Osteocyte (in vitro differentiated cells): ENCODE results near the gene SETD6. TPM values are rescaled to one million over a fixed set of nuclear protein-coding genes. Genes with fewer than 3 reads are reported as not detected.

ENCODE experiments used
- DNase-seq: peaks from one replicate; pipeline ENCODE4 v3.0.0; 2021; ENCODE audit warnings: mixed read lengths; ENCODE audit not compliant: unreplicated experiment; ENCODE audit errors: extremely low spot score
- H3K27ac Mint-ChIP-seq: one replicate; pipeline ENCODE4 v1.8.0; 2021; ENCODE audit warnings: mild to moderate bottlenecking, mixed read lengths; ENCODE audit not compliant: unreplicated experiment
- H3K27me3 Mint-ChIP-seq: one replicate; pipeline ENCODE4 v1.8.0; 2021; ENCODE audit warnings: mixed read lengths; ENCODE audit not compliant: unreplicated experiment
- H3K36me3 Mint-ChIP-seq: one replicate; pipeline ENCODE4 v1.8.0; 2021; ENCODE audit warnings: mixed read lengths; ENCODE audit not compliant: unreplicated experiment
- H3K4me1 Mint-ChIP-seq: one replicate; pipeline ENCODE4 v1.8.0; 2021; ENCODE audit warnings: mixed read lengths; ENCODE audit not compliant: unreplicated experiment
- H3K4me3 Mint-ChIP-seq: one replicate; pipeline ENCODE4 v1.8.0; 2021; ENCODE audit warnings: mild to moderate bottlenecking, moderate library complexity, mixed read lengths; ENCODE audit not compliant: unreplicated experiment
- H3K9me3 Mint-ChIP-seq: one replicate; pipeline ENCODE4 v1.8.0; 2021; ENCODE audit warnings: mixed read lengths; ENCODE audit not compliant: unreplicated experiment
- CTCF ChIP-seq: fragments of 200-600 bp; sonication (generic); IDR thresholded peaks from 2 replicates; pipeline ENCODE4 v1.5.0; 2021; ENCODE audit warnings: antibody characterized with exemption, mild to moderate bottlenecking, moderate library complexity
- total RNA-seq: library from RNA; stranded (reverse); gene quantifications from 2 replicates; pipeline ENCODE4 v1.2.1, GENCODE V29; 2021

SETD6 gene
- total RNA-seq, 1 donor from 2014 or later = 19.9 TPM

- H3K9me3 Mint-ChIP-seq = no peaks in the 10 kb centered on the region
- peaks cover 68% of the 10 kb centered on the region for H3K36me3 Mint-ChIP-seq
- no peaks in the 10 kb centered on the region for H3K27me3 Mint-ChIP-seq
- H3K4me3 Mint-ChIP-seq = no peak overlapping the region
- no peak for TF ChIP-seq CTCF
- H3K4me1 Mint-ChIP-seq = no peaks in the 10 kb centered on the region
- no peak for DNase-seq
- no peak overlapping the region for H3K27ac Mint-ChIP-seq
Observed at GRCh38 chr16:58536278-58536677, 21.0 kb downstream of the SETD6 start.

- no peaks in the 10 kb centered on the region for H3K4me1 Mint-ChIP-seq
- no peak for TF ChIP-seq CTCF
- H3K36me3 Mint-ChIP-seq = peaks cover 61% of the 10 kb centered on the region
- DNase-seq = no peak
- no peak overlapping the region for H3K27ac Mint-ChIP-seq
- no peak overlapping the region for H3K4me3 Mint-ChIP-seq
- H3K27me3 Mint-ChIP-seq = no peaks in the 10 kb centered on the region
- H3K9me3 Mint-ChIP-seq = no peaks in the 10 kb centered on the region
Observed at GRCh38 chr16:58537124-58537906, 22.0 kb downstream of the SETD6 start.

- Mint-ChIP-seq H3K27ac (no peak overlapping the region), H3K4me3 (no peak overlapping the region), H3K36me3 (peaks cover 65% of the 10 kb centered on the region), H3K4me1 (no peaks in the 10 kb centered on the region), H3K27me3 (no peaks in the 10 kb centered on the region), H3K9me3 (no peaks in the 10 kb centered on the region)
- DNase-seq = no peak
- TF ChIP-seq CTCF = no peak
Observed at GRCh38 chr16:58541711-58542110, 26.4 kb downstream of the SETD6 start.

- H3K4me3 Mint-ChIP-seq = no peak overlapping the region
- H3K27me3 Mint-ChIP-seq = no peaks in the 10 kb centered on the region
- H3K27ac Mint-ChIP-seq = no peak overlapping the region
- H3K4me1 Mint-ChIP-seq = no peaks in the 10 kb centered on the region
- no peak for TF ChIP-seq CTCF
- no peak for DNase-seq
- peaks cover 65% of the 10 kb centered on the region for H3K36me3 Mint-ChIP-seq
- H3K9me3 Mint-ChIP-seq = no peaks in the 10 kb centered on the region
Observed at GRCh38 chr16:58542291-58542690, 27.0 kb downstream of the SETD6 start.

GRCh38 chr16:58543685-58544084, 28.4 kb downstream of the SETD6 start:
- Mint-ChIP-seq H3K4me1 (no peaks in the 10 kb centered on the region), H3K27me3 (no peaks in the 10 kb centered on the region), H3K27ac (no peak overlapping the region), H3K4me3 (no peak overlapping the region), H3K9me3 (no peaks in the 10 kb centered on the region), H3K36me3 (peaks cover 54% of the 10 kb centered on the region)
- TF ChIP-seq CTCF = no peak
- DNase-seq = no peak
